Measurements from ENCODE around the gene PTPN6.

DNA sequence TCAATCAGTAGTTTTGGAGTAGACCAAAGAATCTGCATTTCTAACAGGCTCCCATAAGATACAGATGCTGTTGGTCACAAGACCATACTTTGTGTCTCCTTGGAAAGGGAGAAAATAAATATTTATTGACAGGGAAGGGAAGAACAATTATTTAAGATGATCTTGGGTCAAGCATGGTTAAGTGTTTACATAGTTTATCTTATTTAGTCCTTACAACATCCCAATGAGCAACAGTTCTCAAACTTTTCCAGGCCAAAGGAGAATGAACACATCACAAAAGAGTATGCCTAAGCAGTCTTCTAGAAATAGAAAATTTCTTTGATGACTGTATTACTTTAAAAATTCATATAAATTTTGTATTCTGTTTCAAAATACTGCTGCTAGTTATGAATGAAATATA, 58.4 kb downstream of the PTPN6 start:
- TF ChIP-seq, protein P1, sequence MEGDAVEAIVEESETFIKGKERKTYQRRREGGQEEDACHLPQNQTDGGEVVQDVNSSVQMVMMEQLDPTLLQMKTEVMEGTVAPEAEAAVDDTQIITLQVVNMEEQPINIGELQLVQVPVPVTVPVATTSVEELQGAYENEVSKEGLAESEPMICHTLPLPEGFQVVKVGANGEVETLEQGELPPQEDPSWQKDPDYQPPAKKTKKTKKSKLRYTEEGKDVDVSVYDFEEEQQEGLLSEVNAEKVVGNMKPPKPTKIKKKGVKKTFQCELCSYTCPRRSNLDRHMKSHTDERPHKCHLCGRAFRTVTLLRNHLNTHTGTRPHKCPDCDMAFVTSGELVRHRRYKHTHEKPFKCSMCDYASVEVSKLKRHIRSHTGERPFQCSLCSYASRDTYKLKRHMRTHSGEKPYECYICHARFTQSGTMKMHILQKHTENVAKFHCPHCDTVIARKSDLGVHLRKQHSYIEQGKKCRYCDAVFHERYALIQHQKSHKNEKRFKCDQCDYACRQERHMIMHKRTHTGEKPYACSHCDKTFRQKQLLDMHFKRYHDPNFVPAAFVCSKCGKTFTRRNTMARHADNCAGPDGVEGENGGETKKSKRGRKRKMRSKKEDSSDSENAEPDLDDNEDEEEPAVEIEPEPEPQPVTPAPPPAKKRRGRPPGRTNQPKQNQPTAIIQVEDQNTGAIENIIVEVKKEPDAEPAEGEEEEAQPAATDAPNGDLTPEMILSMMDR (IDR thresholded peaks at IDR 0.05) = no peak
- no peak for TF ChIP-seq POLR2A (IDR thresholded peaks at IDR 0.05)

Measured in tibial nerve (tissue), 3 donors.